GM11168 (cell line): ENCODE data around the gene TRAF3IP1.

Experiments used
- in situ Hi-C: fragments of 300-500 bp; cut with MboI; formaldehyde crosslinking; loops from one replicate; pipeline ENCODE4 v1.12.0; 2022; ENCODE audit warnings: low sequenced_read_pairs; ENCODE audit not compliant: unreplicated experiment

Gene TRAF3IP1

GRCh38 chr2:238420878-238421694, 100.8 kb downstream of the TRAF3IP1 start:
- in situ Hi-C loops: no loop called here

- in situ Hi-C loops: no loop called here
Measured at GRCh38 chr2:238421695-238422035, 101.3 kb downstream of the TRAF3IP1 start.

- in situ Hi-C loops: no loop called here
Measured at GRCh38 chr2:238422285-238422684, 102.0 kb downstream of the TRAF3IP1 start.

DNA sequence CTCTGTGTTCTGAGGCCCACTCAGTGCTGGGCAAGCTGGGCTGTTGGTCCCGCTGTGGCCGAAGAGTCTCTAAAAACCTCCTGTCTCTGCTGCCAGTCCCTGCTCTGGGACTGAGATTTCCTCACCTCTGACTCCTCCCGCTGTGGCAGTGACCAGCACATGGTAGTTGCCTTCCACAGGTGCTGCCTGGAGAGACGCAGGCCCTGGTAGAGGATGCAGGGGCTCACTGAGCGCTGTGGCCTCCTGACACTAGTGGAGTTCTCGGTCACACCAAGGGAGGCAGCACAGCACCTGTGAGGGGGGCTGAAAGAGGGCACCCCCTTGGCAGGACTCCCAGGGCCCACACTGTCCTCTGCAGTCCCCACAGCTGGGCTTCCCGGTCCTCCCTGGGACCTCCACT, 102.6 kb downstream of the TRAF3IP1 start:
- in situ Hi-C loops: no loop called here

GRCh38 chr2:238423561-238424312, 103.4 kb downstream of the TRAF3IP1 start:
- in situ Hi-C loops: no loop called here

DNA sequence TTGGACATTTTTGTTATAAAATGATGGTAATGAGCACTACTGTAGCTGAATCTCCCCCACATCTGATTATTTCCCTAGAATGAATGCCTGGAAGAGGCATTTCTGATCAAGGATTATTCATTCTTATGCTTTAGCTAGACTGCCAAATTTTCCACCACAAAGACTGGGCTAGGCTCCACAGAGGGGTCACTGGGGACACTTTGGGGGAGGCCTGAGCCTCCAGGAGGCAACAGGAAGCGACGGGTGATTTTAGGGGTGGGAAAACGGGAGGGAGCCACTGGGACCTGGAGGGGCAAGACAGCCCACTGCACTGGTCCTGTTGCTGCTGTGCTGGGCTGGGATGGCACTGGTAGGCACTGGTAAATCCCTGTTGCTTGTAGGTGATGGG, 104.0 kb downstream of the TRAF3IP1 start:
- in situ Hi-C loops: no loop called here

DNA sequence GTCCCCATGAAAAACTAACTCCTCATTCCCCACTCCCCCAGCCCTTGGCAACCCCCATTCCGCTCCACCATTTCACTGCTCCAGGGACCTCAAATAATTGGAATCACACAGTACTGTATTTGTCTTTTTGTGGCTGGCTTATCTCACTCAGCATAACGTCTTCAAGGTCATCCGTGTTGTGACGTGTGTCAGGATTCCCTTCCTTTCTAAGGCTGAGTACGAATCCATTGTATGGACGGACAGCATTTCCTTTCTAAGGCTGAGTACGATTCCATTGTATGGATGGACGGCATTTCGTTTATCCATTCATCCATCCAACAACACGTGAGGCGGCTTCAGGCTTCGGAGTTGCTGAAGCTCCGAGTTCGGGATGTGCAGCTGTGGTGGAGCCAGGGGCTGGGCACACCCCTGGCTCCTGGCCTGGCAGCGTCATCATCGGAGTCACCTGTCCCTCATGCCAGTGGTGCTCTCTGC, 105.2 kb downstream of the TRAF3IP1 start:
- in situ Hi-C loops: no loop called here

- in situ Hi-C loops: no loop called here
Measured at GRCh38 chr2:238425979-238426567, 105.8 kb downstream of the TRAF3IP1 start.

GRCh38 chr2:238426568-238427434, 106.5 kb downstream of the TRAF3IP1 start, which contains the start of gene ASB1:
Gene ASB1 (plus strand): TSS chr2:238426927. CDS start chr2:238427071, 144 bp downstream.
- in situ Hi-C loops: no loop called here

- in situ Hi-C loops: no loop called here
Measured at GRCh38 chr2:238427435-238428162, 107.3 kb downstream of the TRAF3IP1 start.

- in situ Hi-C loops: no loop called here
Measured at GRCh38 chr2:238428866-238429265, 108.5 kb downstream of the TRAF3IP1 start.

DNA sequence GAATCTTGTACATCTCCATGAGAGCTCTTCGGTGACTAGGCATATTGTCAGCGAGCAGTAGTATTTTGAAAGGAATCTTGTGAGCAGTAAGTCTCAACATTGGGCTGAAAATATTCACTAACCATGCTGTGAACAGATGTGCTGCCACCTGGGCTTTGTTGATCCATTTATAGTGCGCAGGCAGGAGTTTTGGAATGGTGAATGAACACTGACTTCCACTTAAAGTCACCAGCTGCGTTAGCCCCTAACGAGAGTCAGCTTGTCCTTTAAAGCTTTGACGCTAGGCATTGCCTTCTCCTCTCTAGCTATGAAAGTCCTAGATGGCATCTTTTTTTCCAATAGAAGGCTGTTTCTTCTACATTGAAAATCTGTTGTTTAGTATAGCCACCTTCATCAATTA, 110.5 kb downstream of the TRAF3IP1 start:
- in situ Hi-C loops: no loop called here

GRCh38 chr2:238431456-238431855, 111.1 kb downstream of the TRAF3IP1 start:
- in situ Hi-C loops: no loop called here

DNA sequence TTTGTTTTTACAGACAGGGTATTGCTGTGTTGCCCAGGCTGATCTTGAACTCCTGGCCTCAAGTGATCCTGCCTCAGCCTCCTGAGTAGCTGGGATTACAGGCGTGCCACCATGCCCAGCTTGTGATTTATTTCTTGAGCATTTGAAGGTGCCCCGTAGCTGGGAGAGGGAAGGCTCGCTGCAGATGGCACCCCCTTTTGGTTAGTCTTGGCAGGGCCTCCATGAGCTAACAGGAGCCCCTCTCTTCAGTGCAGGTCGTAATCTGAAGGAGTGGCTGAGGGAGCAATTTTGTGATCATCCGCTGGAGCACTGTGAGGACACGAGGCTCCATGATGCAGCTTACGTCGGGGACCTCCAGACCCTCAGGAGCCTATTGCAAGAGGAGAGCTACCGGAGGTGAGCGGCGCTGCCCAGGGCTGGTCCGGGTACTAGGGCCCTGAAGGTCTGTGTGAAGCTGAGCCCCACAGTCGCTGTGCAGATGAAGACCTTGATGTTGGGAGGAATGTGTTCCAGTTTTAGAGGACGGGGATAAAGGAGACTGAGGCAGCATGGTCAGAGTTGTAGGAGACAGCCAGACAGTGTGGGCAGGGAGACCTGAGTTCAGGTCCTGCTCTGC, 113.1 kb downstream of the TRAF3IP1 start:
- in situ Hi-C loops: no loop called here

DNA sequence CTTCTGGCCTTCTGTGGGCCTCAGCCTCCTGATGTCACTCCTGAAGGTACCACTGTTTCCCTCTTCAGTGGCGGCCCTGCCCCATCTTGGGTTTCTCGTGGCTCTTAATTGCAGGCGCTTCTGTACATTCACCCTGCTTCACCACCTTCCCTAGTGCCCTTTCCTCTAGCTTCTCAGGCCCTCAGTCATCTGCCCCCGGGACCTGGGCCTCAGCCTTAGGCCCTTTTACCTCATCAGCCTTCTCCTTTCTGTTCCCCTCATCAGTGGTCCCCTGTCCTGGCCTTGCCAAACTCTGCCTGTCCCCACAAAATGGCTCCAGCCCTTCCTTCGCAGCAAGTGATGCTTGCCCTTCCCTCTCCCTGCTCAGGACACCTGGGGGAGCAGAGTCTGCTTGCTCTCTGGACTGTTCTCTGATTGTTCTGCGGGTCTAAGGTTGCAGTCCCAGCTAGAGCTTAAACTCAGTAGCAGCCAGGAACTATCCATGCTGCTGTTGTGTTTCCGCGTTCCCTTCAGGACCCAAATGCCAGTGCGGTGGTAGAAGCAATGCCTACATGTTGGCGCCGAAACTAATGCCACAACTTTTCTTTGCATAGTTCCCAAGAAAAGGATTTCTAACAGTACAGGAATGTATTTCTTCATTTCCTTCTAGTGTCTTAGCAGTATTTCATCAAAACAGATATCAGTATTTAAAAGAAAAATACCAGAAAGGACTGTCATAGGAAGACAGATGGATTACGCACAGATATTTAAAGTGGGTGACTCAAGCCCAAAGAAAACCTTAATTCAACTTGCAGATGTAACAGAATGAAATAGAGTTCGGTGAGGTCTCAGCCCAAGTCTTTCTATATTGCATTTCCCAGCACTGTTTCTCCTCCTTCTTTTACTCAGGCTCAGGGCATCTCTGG, 113.9 kb downstream of the TRAF3IP1 start:
- in situ Hi-C loops: no loop called here

DNA sequence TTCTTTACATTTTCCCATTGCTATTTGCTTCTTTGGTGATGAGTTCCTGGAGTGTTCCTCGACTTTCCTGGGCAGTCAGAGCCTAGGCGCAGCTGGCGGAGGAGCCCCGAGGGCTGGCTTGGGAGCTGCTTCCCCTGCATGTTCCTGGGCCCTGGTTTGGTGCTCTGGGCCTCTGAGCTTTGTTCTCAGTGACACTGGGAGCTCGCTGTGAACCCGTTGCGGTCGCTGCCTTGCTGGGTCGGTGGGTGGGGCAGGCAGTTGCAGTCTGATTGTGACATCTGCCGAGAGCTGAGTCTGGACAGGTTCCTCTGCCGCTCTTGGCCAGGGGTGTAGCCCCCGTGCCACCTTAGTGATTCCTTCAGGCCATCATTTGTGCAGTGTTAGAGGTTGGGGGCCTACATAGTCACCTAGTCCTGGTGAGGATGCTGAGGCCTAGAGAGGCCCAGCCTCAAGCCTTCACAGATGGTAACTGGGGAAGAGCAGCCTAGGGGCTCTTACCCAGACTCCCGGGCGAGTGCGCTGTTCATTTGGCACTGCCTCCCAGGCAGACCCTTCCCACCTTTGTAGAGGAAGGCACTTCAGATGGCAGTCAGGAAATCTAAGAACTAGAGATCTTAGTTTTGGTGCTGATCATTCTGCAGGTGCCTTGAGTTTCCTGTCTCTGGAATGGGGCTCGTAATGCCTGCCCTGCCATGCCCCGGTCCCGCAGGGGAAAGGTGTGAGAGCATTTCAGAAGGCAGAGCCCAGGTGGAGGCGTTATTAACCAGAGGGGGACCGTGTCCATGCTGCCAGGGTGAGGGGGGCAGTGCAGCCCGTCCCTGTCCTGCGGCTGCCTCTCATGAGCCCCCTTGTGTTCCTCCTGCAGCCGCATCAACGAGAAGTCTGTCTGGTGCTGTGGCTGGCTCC, 114.8 kb downstream of the TRAF3IP1 start:
- in situ Hi-C loops: no loop called here

DNA sequence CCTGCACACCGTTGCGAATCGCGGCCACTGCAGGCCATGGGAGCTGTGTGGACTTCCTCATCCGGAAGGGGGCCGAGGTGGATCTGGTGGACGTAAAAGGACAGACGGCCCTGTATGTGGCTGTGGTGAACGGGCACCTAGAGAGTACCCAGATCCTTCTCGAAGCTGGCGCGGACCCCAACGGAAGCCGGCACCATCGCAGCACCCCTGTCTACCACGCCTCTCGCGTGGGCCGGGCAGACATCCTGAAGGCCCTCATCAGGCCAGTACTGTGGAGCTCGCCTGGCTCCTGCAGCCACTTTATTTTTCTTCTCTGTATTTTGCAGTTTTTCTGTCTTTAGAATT, 115.4 kb downstream of the TRAF3IP1 start:
- in situ Hi-C loops: no loop called here
